GM21423 (cell line): Measurements from ENCODE around the gene ZNF273.
"Not testable (repeated sequence)": the region's sequence is repeated elsewhere in the genome, so short reads cannot be mapped to it uniquely, and the experiment has no call there.

Experiments
- ATAC-seq: cut with Tn5 transposase; IDR thresholded peaks from one replicate; pipeline ENCODE4 v1.9.1; 2021; ENCODE audit warnings: mild to moderate bottlenecking, moderate library complexity; ENCODE audit not compliant: unreplicated experiment

ZNF273 gene

GRCh38 chr7:64888901-64889685 is 14.0 kb upstream of the ZNF273 start:
- ATAC-seq, result no peak

GRCh38 chr7:64889686-64890162 is 13.3 kb upstream of the ZNF273 start:
- ATAC-seq, result no peak

GRCh38 chr7:64890273-64890672 is 12.8 kb upstream of the ZNF273 start:
- not testable (repeated sequence) for ATAC-seq

- no peak for ATAC-seq
Measured at GRCh38 chr7:64890761-64891362, 12.2 kb upstream of the ZNF273 start.

GRCh38 chr7:64891363-64892081 is 11.6 kb upstream of the ZNF273 start:
- ATAC-seq, result not testable (repeated sequence)

- ATAC-seq, result no peak
Measured at GRCh38 chr7:64892116-64892515, 11.0 kb upstream of the ZNF273 start.

DNA sequence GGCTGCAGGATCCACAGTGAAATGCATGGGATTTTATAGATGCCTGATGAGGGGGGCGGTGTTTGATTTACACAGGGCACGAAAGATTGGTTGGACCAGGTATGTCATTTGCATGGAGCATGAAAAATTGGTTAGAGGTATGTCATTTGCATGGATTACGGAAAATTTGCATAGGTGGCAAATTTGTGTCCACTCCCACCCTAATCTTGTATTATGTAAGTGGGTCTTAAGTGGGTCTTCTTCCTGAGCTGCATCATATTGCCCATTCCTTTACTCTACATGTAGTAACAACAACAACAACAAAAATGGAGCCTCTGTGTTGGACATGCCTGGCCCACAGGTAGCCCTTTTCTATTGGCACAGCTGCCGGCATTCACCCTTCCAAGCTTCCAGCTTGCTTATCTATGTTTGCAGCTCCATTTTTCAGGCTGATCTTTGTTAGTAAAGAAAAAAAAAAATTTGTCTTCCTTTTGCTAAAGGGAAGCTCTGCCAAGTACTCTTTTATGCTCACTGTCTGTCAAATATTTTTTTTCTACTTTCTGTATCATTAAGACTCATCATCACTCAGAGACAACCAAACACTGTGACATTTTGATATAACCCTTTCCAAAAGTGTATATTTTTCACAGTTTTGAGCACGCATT is 10.3 kb upstream of the ZNF273 start:
- no peak for ATAC-seq

DNA sequence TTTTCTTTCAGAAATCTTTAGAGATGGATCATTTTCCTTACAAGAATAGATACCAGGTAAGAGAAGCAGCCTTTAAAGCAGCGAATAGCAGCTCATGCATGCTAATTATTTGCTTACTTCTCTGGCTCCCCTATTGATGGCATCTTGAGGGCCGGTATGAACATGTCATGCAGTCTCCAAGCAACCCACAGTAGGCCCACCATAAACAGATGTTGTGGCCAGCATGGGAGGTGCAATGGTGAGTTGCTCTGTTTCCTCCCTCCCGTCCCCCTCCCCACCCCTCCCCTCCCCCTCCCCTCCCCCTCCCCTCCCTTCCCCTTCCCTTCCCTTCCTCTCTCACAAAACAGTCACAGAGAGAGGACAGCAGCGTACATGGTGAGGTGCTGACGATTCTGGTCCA is 9.7 kb upstream of the ZNF273 start:
- no peak for ATAC-seq

DNA sequence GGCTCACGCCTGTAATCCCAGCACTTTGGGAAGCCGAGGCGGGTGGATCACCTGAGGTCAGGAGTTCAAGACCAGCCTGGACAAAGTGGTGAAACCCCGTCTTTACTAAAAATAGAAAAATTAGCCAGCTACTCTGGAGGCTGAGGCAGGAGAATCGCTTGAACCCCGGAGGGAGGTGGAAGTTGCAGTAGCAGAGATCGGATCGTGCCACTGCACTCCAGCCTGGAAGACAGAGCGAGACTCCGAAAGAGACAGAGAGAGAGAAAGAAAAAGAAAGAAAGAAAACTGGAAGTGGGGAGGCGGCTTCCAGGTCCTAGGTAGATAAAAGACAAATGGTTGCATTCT is 640 bp upstream of the ZNF273 start:
- ATAC-seq, result not testable (repeated sequence)

- ATAC-seq, result no peak
Measured at GRCh38 chr7:64904008-64904407, 935 bp downstream of the ZNF273 start.

DNA sequence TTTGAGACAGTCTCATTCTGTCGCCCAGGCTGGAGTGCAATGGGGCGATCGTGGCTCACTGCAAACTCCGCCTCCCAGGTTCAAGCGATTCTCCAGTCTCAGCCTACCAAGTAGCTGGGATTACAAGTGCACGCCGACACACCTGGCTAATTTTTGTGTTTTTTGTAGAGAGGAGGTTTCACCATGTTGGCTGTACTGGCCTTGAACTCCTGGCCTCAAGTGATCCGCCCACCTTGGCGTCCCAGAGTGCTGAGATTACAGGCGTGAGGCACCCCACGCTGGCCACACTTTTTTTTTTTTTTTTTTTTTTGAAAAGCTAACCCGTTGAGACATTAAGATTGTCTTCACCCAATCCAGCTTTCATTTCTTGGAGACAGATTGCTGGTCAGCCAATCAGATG is 2.1 kb downstream of the ZNF273 start:
- ATAC-seq, result no peak

DNA sequence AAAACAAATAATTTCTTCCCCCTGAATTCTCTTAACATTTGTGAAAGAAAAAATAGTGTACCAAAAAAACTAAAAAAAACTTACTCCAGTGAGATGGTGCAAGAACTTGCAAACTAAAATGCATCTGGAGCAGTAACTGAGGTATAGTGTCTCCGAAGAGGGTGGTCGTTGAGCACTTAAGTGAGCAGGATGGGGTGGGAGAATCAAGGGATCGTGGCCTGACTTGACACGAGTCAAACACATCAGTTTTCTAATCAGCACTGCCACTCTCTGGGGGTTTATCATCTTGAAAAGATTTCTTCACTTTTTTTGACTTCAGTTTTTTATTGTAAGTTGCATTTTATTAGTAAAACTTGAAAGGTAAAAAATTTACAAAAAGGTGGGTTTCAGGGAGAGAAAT is 2.5 kb downstream of the ZNF273 start:
- no peak for ATAC-seq

DNA sequence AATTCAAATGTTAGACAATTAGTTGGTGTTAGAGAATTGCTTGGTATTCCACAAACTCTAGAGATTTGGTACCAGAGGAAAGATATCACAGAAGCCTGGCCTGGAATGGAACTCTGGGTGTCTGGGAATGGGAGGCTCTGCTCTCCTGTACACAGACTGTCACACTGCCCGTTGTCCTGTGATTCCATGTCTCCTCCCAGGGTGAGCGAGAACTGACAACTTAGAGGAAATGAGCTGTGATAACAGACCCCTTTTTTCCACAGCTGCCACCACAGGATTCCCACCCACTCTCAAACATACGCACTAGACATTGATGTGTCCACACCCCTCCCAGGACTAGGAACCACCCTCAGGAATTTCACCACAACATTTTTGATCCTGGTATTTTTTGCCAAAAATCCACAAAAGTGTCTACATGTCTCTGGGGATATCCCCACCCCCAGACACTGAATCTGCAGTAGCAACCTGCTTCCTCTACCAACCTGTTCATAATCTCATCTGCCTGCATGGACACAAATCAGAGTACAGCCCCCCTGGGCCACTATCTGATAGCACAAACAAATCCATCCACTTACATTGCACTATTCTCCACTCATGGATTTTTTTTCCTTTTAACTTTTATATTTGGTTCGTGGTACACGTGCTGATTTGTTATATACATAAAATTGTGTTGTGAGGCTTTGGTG is 4.7 kb downstream of the ZNF273 start:
- no peak for ATAC-seq

DNA sequence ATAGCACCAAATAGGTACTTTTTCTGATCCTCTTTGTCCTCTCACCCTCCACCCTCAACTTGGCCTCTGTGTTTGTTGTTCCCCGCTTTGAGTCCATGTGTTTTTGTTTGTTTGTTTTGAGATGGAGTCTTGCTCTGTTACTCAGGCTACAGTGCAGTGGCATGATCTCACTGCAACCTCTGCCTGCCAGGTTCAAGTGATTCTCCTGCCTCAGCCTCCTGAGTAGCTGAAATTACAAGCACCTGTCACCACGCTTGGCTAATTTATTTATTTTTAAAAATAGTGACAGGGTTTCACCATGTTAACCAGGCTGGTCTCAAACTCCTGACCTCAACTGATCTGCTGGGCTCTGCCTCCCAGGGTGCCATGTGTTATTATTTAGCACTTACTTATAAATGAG is 5.3 kb downstream of the ZNF273 start:
- no peak for ATAC-seq

GRCh38 chr7:64914557-64914956 is 11.5 kb downstream of the ZNF273 start:
- no peak for ATAC-seq

DNA sequence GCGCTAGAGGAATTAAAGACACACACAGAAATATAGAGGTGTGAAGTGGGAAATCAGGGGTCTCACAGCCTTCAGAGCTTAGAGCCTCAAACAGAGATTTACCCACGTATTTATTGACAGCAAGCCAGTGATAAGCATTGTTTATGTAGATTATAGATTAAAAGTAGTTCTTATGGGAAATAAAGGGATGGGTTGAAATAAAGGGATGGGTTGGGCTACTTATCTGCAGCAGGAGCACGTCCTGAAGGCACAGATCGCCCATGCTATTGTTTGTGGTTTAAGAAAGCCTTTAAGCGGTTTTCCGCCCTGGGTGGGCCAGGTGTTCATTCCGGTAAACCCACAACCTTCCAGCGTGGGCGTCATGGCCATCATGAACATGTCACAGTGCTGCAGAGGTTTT is 12.2 kb downstream of the ZNF273 start:
- ATAC-seq, result not testable (repeated sequence)

- not testable (repeated sequence) for ATAC-seq
Measured at GRCh38 chr7:64928252-64929187, 25.4 kb downstream of the ZNF273 start.

DNA sequence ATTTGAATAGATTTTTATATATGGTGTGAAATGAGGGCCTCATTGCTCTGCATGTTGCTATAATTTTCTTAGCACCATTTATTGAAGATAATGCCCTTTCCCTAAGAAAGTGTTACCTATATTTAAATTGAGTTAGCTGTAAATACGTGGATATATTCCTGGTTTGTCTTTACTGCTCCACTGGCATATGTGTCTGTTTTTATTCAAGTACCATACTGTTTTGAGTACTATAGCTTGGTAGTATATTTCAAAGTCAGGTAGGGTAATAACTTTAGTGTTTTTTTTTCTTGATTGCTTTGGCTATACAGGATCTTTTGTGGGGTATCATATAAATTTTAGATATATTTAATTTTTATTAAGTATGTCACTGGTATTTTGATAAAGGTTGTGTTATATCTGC is 31.4 kb downstream of the ZNF273 start:
- no peak for ATAC-seq

DNA sequence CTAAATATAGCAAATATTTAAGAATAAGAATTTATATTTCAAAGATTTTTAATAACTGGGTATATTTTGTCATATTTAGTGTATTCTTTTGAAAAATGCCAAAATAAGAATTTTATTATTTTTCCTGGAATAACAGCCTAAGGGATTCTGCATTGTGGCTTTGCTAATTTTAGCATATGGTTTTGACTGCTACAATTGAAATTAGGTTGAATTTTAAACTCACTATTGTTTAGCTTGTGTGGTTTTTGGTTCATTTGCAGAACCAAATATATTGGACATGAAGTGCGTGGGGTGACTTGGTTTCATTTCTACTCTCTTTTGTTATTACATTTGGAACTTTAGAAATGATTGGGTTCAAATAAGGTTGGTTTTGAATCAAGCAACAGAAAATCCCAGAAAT is 35.5 kb downstream of the ZNF273 start:
- ATAC-seq, result no peak

- ATAC-seq, result not testable (repeated sequence)
Measured at GRCh38 chr7:64940021-64940420, 36.9 kb downstream of the ZNF273 start.
